Measurements from ENCODE around the gene IMMP2L.

The IMMP2L gene

DNA sequence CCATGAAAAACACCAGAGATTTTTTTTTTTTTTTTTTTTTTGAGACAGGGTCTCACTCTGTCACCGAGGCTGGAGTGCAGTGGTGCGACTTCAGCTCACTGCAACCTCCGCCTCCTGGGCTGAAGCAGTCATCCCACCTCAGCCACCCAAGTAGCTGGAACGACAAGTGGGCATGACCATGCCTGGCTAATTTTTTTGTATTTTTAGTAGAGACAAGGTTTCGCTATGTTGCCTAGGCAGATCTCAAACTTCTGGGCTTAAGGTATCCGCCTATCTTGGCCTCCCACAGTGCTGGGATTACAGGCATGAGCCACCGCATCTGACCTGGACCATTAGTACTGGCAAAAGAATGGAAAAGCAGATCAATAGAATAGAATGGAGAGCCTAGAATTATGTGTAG, 530.4 kb downstream of the IMMP2L start:
- TF ChIP-seq ZFX (IDR thresholded peaks at IDR 0.05), result no peak
- TF ChIP-seq CTCF (conservative IDR thresholded peaks at IDR 0.05), result no peak
- H3K27ac ChIP-seq, result no peak overlapping the region

DNA sequence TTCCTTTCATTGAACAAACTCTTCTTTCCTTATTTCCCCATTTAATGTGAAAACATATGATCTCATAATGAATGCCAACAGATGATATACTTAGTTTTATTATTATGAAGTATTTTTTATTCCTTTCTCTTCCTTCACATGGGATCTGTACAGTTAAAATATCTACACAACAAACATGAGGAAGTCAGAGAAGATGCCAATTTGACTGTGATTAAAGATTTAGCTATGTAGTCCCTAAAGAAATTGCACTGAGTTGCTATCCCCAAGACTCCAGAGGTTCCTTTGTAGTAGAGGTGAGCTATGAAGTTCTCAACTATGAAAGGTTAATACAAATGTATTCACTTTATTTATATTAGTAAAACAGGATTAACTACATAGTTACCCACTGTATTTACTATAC, 532.0 kb downstream of the IMMP2L start:
- no peak overlapping the region for H3K27ac ChIP-seq
- TF ChIP-seq CTCF (conservative IDR thresholded peaks at IDR 0.05), result no peak

DNA sequence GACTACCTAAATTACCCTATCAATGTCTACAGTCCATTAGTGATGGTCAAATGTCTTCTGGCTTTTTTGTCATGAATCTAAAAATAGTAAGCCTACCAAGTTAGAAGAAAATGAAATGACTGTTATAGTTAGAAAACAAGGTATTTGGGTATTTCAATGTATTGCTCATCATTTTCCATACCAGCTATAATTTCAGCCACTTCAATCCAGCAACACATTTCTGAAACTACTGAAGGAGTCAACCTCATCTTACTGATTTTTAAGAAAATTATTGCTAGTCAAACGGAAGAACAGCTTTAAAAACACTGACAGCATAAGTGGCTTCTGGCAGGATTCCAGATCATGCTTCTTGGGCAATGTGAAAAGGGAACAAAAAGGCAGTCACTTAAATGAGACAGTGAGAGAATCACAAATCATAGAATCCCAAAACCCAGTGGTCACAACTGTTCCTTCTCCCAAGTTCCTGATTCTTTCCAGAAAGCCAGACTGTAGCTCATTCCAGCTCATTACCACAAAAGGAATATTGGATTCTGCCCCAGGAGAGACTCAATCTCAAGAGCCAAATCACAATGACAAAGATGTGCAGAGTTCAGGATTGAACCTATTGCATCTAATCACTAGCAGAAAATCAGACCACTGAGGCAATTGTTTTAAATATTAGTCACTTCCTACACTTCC, 532.6 kb downstream of the IMMP2L start:
- H3K27ac ChIP-seq, result no peak overlapping the region
- TF ChIP-seq ZFX (IDR thresholded peaks at IDR 0.05), result no peak
- TF ChIP-seq CTCF (conservative IDR thresholded peaks at IDR 0.05), result no peak

DNA sequence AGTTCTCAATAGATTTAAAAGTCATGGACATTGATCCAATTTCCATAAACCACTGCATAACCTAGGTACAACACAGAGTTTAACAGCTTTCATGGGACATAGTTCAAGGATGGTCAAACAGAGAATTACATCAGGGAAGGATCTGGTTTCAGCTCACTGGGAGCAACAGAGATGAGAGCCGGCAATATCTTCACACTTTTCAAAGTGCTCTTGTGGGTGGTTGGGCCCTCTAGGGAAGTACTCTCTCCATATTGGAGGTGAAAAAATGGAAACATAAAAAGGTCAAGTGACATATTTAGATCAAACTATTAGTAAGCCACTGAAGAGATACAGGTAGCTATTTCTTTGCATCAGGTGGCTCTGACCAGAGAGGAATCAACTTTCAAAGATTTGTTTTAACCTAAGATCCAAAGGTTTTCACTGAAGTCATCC, 533.1 kb downstream of the IMMP2L start:
- H3K27ac ChIP-seq, result no peak overlapping the region
- no peak for TF ChIP-seq CTCF (conservative IDR thresholded peaks at IDR 0.05)
- no peak for TF ChIP-seq ZFX (IDR thresholded peaks at IDR 0.05)

- no peak overlapping the region for H3K27ac ChIP-seq
- TF ChIP-seq ZFX (IDR thresholded peaks at IDR 0.05) (no peak), CTCF (conservative IDR thresholded peaks at IDR 0.05) (no peak)
Measured at GRCh38 chr7:111027396-111027795, 534.9 kb downstream of the IMMP2L start.

DNA sequence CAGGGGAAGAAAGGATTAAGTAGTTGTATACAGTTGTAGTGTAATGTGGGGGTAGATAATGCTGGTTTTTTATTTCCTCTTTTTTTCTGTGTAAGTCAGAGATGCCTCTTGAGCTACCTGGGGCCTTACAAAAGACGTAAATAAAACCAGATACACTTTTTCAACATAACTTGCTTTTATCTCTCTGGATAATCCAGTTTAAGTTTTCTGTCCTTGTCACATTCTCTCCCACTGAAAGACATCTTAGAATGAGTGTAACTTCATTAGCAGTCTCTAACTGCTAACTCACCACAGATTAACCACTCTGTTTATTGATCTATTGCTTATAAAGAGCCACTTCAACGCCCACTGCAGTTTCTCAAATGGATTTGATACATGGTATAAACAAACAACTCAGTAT, 535.5 kb downstream of the IMMP2L start:
- no peak overlapping the region for H3K27ac ChIP-seq
- no peak for TF ChIP-seq ZFX (IDR thresholded peaks at IDR 0.05)
- TF ChIP-seq CTCF (conservative IDR thresholded peaks at IDR 0.05), result no peak

GRCh38 chr7:111026343-111026742, 535.9 kb downstream of the IMMP2L start:
- TF ChIP-seq CTCF (conservative IDR thresholded peaks at IDR 0.05) (no peak), ZFX (IDR thresholded peaks at IDR 0.05) (no peak)
- H3K27ac ChIP-seq, result no peak overlapping the region

Data from C4-2B (cell line).